Loucy (cell line): ENCODE measurements around the gene F2R.
"Not testable (repeated sequence)": the region's sequence is repeated elsewhere in the genome, so short reads cannot be mapped to it uniquely, and the experiment has no call there.

ENCODE experiments used
- CTCF ChIP-seq: fragments of 200-600 bp; sonication (generic); conservative IDR thresholded peaks from 2 replicates; pipeline ENCODE4 v1.5.1; 2014; ENCODE audit warnings: mild to moderate bottlenecking, antibody characterized with exemption, low read length
- EZH2phosphoT487 ChIP-seq: fragments of 200-600 bp; IDR thresholded peaks from 2 replicates; pipeline ENCODE4 v1.6.1; 2018; ENCODE audit warnings: antibody characterized with exemption, mild to moderate bottlenecking, moderate library complexity, borderline replicate concordance

GRCh38 chr5:76780616-76781015 lies 64.7 kb downstream of the F2R start:
- not testable (repeated sequence) for TF ChIP-seq CTCF, EZH2phosphoT487
